ENCODE measurements around the gene CNOT6L.

DNA sequence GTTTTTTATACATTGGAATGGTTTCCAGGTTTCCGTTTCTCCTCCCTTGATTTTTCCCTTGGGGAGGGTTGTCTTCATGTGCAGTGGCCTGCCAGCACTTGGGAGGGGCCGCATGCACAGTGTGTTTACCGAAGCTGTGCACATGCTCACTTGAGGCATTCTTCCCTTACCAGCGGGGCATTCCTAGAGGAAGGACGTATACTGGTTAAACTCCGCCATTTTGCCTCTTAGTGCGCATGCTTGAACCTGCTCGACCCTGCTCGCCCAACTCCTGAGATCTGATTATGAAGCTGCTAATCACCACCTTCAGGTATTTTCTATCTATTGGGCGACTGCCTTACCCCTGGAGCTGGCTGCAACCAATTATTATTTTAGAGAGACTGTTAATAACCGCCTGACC is 137.4 kb downstream of the CNOT6L start:
- TF ChIP-seq, protein P1, sequence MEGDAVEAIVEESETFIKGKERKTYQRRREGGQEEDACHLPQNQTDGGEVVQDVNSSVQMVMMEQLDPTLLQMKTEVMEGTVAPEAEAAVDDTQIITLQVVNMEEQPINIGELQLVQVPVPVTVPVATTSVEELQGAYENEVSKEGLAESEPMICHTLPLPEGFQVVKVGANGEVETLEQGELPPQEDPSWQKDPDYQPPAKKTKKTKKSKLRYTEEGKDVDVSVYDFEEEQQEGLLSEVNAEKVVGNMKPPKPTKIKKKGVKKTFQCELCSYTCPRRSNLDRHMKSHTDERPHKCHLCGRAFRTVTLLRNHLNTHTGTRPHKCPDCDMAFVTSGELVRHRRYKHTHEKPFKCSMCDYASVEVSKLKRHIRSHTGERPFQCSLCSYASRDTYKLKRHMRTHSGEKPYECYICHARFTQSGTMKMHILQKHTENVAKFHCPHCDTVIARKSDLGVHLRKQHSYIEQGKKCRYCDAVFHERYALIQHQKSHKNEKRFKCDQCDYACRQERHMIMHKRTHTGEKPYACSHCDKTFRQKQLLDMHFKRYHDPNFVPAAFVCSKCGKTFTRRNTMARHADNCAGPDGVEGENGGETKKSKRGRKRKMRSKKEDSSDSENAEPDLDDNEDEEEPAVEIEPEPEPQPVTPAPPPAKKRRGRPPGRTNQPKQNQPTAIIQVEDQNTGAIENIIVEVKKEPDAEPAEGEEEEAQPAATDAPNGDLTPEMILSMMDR (IDR thresholded peaks at IDR 0.05; ENCODE audit: low read depth, low read length, poor library complexity, severe bottlenecking) = no peak
- no peak for TF ChIP-seq EZH2phosphoT487 (IDR thresholded peaks at IDR 0.05; ENCODE audit: borderline replicate concordance, low read length)

All from DOHH2 (cell line).